ENCODE results near the gene FUCA1.
A peak's percentile ranks its signal among the peaks of the same experiment; 100 is the strongest.
"Not testable (repeated sequence)": the region's sequence is repeated elsewhere in the genome, so short reads cannot be mapped to it uniquely, and the experiment has no call there.

The FUCA1 gene

DNA sequence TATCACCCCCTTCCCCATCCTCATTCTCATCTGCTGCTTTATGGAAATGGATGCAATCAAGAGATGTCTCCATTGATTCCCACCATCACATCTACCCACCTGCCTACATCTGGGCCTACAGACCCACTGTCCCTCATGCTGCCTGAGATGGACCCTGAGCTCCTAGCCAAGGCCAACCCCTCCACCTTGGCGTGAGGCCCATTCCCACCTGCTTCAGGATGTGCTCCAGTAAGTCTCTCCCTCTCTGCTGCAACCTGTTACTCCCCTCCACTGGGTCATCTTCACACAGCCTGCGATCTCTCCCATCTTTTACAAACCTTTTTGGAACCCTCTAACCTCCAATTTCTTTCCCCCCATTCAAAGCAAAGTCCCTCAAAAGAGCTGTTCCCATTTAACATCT lies 63.1 kb downstream of the FUCA1 start:
- no peak overlapping the region for H3K4me3 Mint-ChIP-seq
- peak overlapping the region; percentile 17 for H3K27ac Mint-ChIP-seq
- H3K36me3 Mint-ChIP-seq = peaks cover 21% of the 10 kb centered on the region
- peaks cover 21% of the 10 kb centered on the region for H3K4me1 Mint-ChIP-seq
- ATAC-seq = no peak
- no peaks in the 10 kb centered on the region for H3K9me3 Mint-ChIP-seq
- H3K27me3 Mint-ChIP-seq = no peaks in the 10 kb centered on the region

GRCh38 chr1:23804183-23804835 lies 63.8 kb downstream of the FUCA1 start:
- H3K27me3 Mint-ChIP-seq = no peaks in the 10 kb centered on the region
- peak overlapping the region; percentile 17 for H3K27ac Mint-ChIP-seq
- no peak overlapping the region for H3K4me3 Mint-ChIP-seq
- H3K36me3 Mint-ChIP-seq = peaks cover 21% of the 10 kb centered on the region
- no peaks in the 10 kb centered on the region for H3K9me3 Mint-ChIP-seq
- H3K4me1 Mint-ChIP-seq = peaks cover 23% of the 10 kb centered on the region
- ATAC-seq = no peak

DNA sequence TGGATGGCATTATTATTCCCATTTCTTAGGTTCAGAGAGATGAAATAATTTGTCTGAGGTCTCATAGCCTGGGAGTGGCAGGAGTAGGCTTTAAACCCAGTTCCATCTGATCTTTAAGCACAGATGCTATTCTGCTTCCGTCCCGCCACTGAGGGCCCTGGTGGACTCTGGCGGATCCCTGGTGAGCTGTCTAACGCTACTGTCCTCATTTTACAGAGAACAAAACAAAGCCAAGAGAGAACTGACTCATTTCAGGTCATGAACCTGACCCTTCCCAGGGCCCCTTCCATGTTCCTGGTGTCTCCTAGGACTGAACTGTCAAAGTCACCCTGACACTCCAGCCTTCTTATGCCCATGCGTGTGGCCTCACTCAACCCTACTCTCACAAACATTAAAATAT lies 64.4 kb downstream of the FUCA1 start:
- H3K4me1 Mint-ChIP-seq = peaks cover 29% of the 10 kb centered on the region
- H3K27ac Mint-ChIP-seq = peak overlapping the region; percentile 17
- H3K4me3 Mint-ChIP-seq = no peak overlapping the region
- H3K36me3 Mint-ChIP-seq = peaks cover 24% of the 10 kb centered on the region
- no peaks in the 10 kb centered on the region for H3K9me3 Mint-ChIP-seq
- no peak for ATAC-seq
- no peaks in the 10 kb centered on the region for H3K27me3 Mint-ChIP-seq

GRCh38 chr1:23802809-23803342 lies 65.2 kb downstream of the FUCA1 start:
- not testable (repeated sequence) for ATAC-seq, H3K9me3 Mint-ChIP-seq, H3K4me3 Mint-ChIP-seq, H3K27ac Mint-ChIP-seq, H3K27me3 Mint-ChIP-seq
- peaks cover 33% of the 10 kb centered on the region for H3K4me1 Mint-ChIP-seq
- H3K36me3 Mint-ChIP-seq = peaks cover 28% of the 10 kb centered on the region

GRCh38 chr1:23801876-23802275 lies 66.2 kb downstream of the FUCA1 start:
- Mint-ChIP-seq H3K36me3 (peaks cover 24% of the 10 kb centered on the region), H3K4me1 (peaks cover 33% of the 10 kb centered on the region), H3K27ac (peak overlapping the region; percentile 76), H3K4me3 (peak overlapping the region; percentile 43), H3K9me3 (no peaks in the 10 kb centered on the region), H3K27me3 (no peaks in the 10 kb centered on the region)
- no peak for ATAC-seq

DNA sequence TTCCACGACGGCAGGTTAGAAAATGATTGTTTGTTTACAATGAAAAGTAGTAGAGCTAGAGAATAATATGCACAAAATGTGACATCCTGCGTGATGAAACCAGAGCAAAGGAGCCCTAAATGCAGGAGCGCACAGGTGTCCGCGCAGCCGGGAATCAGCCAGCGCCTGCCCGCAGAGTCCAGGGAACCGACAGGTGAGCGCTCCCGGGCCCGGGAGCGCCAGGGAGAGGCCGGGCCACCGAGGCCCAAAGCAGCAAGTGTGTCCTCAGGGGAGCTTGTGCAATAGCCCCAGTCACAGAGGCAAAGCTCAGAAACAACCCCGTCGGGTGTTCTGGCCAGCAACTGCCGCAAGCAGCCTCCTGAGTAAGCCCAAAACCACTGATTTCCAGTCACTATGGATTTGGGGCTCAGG lies 66.7 kb downstream of the FUCA1 start:
- H3K36me3 Mint-ChIP-seq = peaks cover 29% of the 10 kb centered on the region

DNA sequence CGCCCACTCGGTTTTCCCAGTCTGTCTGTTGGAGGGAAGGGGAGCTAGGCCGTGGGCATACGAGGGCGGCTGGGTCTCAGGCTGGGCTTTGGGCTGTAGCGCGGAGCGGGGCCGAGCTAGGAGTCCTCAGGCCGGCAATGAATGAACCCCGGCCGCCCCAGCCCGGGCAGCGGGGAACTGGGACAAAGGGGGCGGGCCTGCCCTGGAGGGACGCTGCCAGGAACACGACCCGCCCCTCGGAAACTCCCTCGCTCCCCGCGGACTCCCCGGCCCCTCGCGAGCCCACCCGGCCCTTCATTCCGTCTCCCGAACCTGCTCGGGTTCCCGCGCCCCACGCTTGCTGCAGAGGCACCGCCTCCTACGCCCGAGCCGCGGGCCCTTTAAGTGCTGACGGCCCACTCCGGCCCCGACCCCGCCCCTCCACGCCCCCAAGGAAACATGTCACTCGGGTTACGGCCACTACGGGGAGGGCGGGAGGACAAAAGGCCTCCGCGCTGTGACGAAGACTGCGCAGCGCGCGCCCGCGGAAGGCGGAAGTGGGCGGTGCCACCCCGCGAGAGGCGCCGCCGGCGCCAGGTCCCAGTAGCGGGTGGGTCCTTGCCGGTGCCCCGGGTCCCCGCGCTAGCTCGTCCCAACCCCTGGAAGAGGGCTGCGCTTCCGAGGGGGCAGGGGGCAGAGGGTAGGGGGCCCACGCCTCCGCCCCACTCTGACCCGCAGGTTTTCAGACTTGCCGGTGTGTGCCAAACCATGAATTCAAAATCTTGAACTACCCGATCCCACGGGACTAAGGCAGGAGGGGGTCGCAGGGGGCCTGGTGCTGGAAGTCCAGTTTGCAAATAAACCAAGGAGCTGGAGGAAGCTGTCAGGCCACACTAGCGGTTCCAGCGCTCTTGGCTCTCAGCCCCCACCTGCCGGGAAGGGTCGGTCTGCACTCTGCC lies 67.4 kb downstream of the FUCA1 start, which contains the start of gene GALE:
Gene GALE, minus strand, starts transcription at position 355 of the 938 bp plus-strand sequence. CDS start 1,747 bp downstream, outside the sequence.
- Mint-ChIP-seq H3K27ac (peak within 1 kb of the TSS; percentile 76), H3K27me3 (no peaks in the 10 kb centered on the region), H3K4me3 (peak within 1 kb of the TSS; percentile 93), H3K36me3 (peaks cover 28% of the 10 kb centered on the region), H3K9me3 (no peaks in the 10 kb centered on the region), H3K4me1 (peaks cover 33% of the 10 kb centered on the region)
- peak; percentile 93 for ATAC-seq

More for the DNA sequence above, 66.7 kb downstream of the FUCA1 start:
- peak overlapping the region; percentile 93 for H3K4me3 Mint-ChIP-seq
- peaks cover 33% of the 10 kb centered on the region for H3K4me1 Mint-ChIP-seq
- no peak for ATAC-seq
- peak overlapping the region; percentile 76 for H3K27ac Mint-ChIP-seq
- no peaks in the 10 kb centered on the region for H3K9me3 Mint-ChIP-seq
- no peaks in the 10 kb centered on the region for H3K27me3 Mint-ChIP-seq

DNA sequence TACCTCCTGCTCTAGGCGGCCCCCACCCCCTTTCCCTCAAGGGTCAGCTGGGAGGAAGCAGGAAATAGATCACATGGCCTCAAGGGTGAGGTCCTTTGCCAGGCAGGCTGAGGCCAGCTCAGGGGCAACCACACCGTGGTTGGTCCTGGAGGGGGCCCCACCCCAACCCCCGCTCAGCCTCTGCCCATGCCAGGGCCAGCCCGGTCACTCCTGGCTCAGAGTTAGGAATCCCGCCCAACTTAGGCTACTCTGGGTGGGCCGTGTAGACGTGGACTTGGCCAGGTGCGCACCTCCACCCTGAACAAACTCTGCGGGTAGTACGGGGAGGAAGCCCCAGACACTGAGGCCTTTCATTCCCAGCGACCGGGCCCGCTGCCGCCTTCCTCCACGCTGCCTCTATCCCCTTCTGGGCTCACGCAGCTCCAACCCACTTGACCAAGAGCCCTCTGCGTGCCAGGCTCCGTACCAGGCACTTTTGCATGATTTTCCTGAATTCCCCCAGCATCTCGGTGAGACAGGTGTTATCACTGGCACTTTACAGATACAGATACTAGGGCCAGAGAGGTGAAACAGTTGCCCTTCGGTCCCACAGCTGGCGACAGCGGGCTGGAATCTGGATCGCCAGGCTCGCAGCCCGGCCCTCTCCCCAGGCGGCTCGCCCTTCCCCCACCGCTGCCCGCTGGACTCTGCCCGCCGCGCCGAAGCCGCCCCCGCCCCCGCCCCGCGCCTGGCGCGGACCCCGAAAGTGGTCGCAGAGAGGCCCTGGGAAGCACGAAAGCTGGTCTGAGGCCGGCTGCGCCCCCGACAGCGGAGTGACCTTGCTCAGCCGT lies 68.3 kb downstream of the FUCA1 start:
- H3K4me1 Mint-ChIP-seq = peaks cover 37% of the 10 kb centered on the region
- no peaks in the 10 kb centered on the region for H3K9me3 Mint-ChIP-seq
- no peaks in the 10 kb centered on the region for H3K27me3 Mint-ChIP-seq
- peak overlapping the region; percentile 93 for H3K4me3 Mint-ChIP-seq
- ATAC-seq = peak; percentile 3
- H3K36me3 Mint-ChIP-seq = peaks cover 27% of the 10 kb centered on the region
- H3K27ac Mint-ChIP-seq = peak overlapping the region; percentile 76

DNA sequence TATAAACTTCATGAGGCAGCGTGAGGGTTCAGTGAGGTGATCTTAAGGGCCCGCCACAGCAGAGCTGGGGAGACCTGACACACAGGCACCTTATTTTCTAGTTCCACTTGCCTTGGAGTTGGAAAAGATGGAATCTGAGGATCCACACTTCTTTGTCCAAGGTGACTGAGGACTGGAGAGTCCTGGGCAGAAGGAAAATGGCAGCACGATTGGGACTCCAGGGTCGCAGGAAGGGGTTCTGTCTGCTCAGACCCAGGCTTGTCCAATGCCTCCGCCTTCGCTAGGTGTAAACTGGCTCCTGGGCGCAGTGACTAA lies 68.9 kb downstream of the FUCA1 start:
- H3K4me1 Mint-ChIP-seq = peaks cover 43% of the 10 kb centered on the region
- ATAC-seq = no peak
- H3K36me3 Mint-ChIP-seq = peaks cover 31% of the 10 kb centered on the region
- peak overlapping the region; percentile 76 for H3K27ac Mint-ChIP-seq
- no peaks in the 10 kb centered on the region for H3K9me3 Mint-ChIP-seq
- H3K4me3 Mint-ChIP-seq = peak overlapping the region; percentile 93
- H3K27me3 Mint-ChIP-seq = no peaks in the 10 kb centered on the region

- Mint-ChIP-seq H3K27ac (peak overlapping the region; percentile 76), H3K9me3 (no peaks in the 10 kb centered on the region), H3K27me3 (no peaks in the 10 kb centered on the region), H3K36me3 (peaks cover 29% of the 10 kb centered on the region), H3K4me3 (peak overlapping the region; percentile 26), H3K4me1 (peaks cover 46% of the 10 kb centered on the region)
- ATAC-seq = no peak
Observed at GRCh38 chr1:23798662-23799142, 69.4 kb downstream of the FUCA1 start.

DNA sequence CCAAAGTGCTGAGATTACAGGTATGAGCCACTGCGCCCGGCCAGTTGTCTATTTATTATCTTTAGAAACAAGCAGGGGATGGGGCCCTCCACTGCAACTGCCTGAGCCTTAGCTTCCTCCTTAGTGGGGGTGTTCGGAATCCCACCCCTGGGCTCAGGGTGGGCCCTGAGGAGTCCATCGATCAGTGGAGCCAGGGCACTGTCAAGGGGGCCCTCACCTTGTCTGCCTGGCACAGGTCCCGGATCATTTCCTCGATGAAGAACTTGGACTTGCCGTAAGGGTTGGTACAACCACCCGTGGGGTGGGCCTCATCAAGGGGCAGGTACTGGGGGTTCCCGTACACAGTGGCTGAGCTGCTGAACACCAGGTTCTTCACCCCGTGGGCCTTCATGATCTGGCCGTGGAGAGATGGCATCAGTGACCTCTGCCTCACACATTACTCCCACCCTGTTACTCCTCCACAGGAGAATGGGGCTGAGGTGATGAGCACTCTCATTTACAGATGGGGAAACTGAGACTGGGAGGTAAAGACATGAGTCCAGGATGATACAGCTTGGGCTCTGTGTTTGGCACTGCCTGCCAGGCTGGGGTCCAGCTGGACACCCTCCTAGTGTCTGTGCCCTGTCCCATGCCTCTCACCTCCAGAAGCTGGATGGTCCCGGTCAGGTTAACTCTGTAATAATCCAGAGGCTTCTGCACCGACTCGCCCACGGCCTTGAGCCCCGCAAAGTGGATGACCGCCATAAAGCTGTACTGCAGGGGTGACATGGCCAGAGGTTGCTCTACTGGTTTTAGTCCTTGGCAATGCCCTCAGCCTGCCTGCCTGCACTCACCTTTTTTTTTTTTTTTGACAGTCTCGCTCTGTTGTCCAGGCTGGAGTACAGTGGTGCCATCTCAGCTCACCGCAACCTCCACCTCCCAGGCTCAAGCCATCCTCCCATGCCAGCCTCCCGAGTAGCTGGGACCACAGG lies 70.3 kb downstream of the FUCA1 start:
- no peak for ATAC-seq
- Mint-ChIP-seq H3K27me3 (no peaks in the 10 kb centered on the region), H3K4me1 (peaks cover 55% of the 10 kb centered on the region), H3K36me3 (peaks cover 29% of the 10 kb centered on the region), H3K27ac (no peak overlapping the region), H3K4me3 (no peak overlapping the region), H3K9me3 (no peaks in the 10 kb centered on the region)

GRCh38 chr1:23796466-23797271 lies 71.4 kb downstream of the FUCA1 start:
- no peak for ATAC-seq
- Mint-ChIP-seq H3K27ac (no peak overlapping the region), H3K4me3 (no peak overlapping the region), H3K36me3 (peaks cover 31% of the 10 kb centered on the region), H3K4me1 (peaks cover 60% of the 10 kb centered on the region), H3K27me3 (no peaks in the 10 kb centered on the region), H3K9me3 (no peaks in the 10 kb centered on the region)

Data from stimulated activated memory B cell treated with anti-CD40 and anti-IgM and Interleukin-4, amounts not matched to agents 10 μg/mL and 1 μg/mL and 100 μg/mL, for 72 hours (primary cell).